Uterus (tissue), 2 donors: ENCODE data around the gene TRPC4AP.

Experiments used
- CTCF ChIP-seq, 4 experiments: fragments of 200-600 bp in 2 of 4; fragments of 450-650 bp in 2 of 4; sonication (generic) in 2 of 4; IDR thresholded peaks; one replicate each; pipeline ENCODE4 v1.5.1; 2016 to 2019; ENCODE audit warnings: antibody characterized with exemption in 4 of 4, mild to moderate bottlenecking in 2 of 4, moderate library complexity in 1 of 4
- POLR2A ChIP-seq, 2 donors: fragments of 450-650 bp; IDR thresholded peaks; one replicate each; pipeline ENCODE4 v1.6.1; 2016; ENCODE audit warnings: antibody characterized with exemption in 2 of 2, mild to moderate bottlenecking in 1 of 2, moderate library complexity in 1 of 2

- TF ChIP-seq CTCF (IDR thresholded peaks at IDR 0.05) (no peak), POLR2A (IDR thresholded peaks at IDR 0.05) (no peak)
Measured at GRCh38 chr20:35039846-35040489, 52.6 kb downstream of the TRPC4AP start.
